K562 (cell line): ENCODE data around the gene SLC25A17. TPM values are rescaled to one million over a fixed set of nuclear protein-coding genes. Genes with fewer than 3 reads are reported as not detected.

Experiments used
- ATAC-seq: fragments of 200-7000 bp; cut with Tn5 transposase; 3 replicates; pipeline ENCODE4 v1.9.1; 2020; ENCODE audit warnings: moderate library complexity
- BruUV-seq: library from RNA; stranded (reverse); fragments of 400-500 nt; replicated peaks from 2 replicates; lab custom pipeline; 2021; lab: Mats Ljungman, UMichigan
- CTCF ChIA-PET: fragments of 300-600 bp; formaldehyde crosslinking; extraction: SDS; loops from one replicate; lab custom pipeline; 2021; ENCODE audit warnings: low intra/inter-chr PET ratio; lab: Yijun Ruan, JAX
- POLR2A ChIA-PET: fragments of 300-600, 350-650 bp; sonication (Branson Sonifier 250); formaldehyde crosslinking; extraction: SDS; loops from one replicate; lab custom pipeline; 2021; ENCODE audit warnings: antibody characterized with exemption, inconsistent platforms; lab: Yijun Ruan, JAX
- DNase-seq, 4 experiments: peaks; one replicate each; pipeline versions ENCODE4 v3.0.0 to v3.0.0-alpha.2; 2011 to 2018; ENCODE audit warnings: low spot score in 3 of 4, mixed read lengths in 3 of 4; ENCODE audit errors: extremely low read depth in 1 of 4
- FAIRE-seq: peaks from 2 replicates; lab custom pipeline; 2011; peaks lifted over from hg19 to GRCh38; lab: Jason Lieb, UNC
- H2AFZ ChIP-seq: 2 replicates; pipeline ENCODE4 v1.6.0; 2011; ENCODE audit warnings: low read depth, low read length, control low read depth, inconsistent platforms
- H3K27ac ChIP-seq: fragments of 200-600 bp; 3 replicates; pipeline ENCODE4 v1.8.0; 2011; ENCODE audit warnings: low read depth, mild to moderate bottlenecking, control low read depth, inconsistent platforms, low read length, moderate library complexity, mixed read lengths; ENCODE audit errors: extremely low read depth
- H3K27me3 ChIP-seq, 2 experiments: fragments of 300-600 bp in 1 of 2; 2 replicates in 1 of 2; 3 replicates in 1 of 2; pipeline versions ENCODE4 v1.6.0 to v1.8.0; 2011; ENCODE audit warnings: inconsistent platforms in 2 of 2, low read length in 2 of 2, mild to moderate bottlenecking in 1 of 2, mixed read lengths in 1 of 2, moderate library complexity in 1 of 2; ENCODE audit not compliant: control insufficient read depth in 2 of 2, insufficient read depth in 2 of 2
- H3K36me3 ChIP-seq: fragments of 300-600 bp; 3 replicates; pipeline ENCODE4 v1.8.0; 2011; ENCODE audit warnings: mild to moderate bottlenecking, low read length, inconsistent platforms; ENCODE audit not compliant: control insufficient read depth, insufficient read depth
- H3K4me1 ChIP-seq, 2 experiments: fragments of 200-600 bp in 1 of 2; replicated peaks in 1 of 2; 2 replicates in 1 of 2; 3 replicates in 1 of 2; pipeline versions ENCODE4 v1.5.1 to v1.8.0; 2011; ENCODE audit warnings: inconsistent platforms in 2 of 2, low read length in 2 of 2, mild to moderate bottlenecking in 1 of 2, mixed read lengths in 1 of 2, moderate library complexity in 1 of 2; ENCODE audit not compliant: control insufficient read depth in 2 of 2, insufficient read depth in 2 of 2
- H3K4me2 ChIP-seq: 2 replicates; pipeline ENCODE4 v1.6.1; 2011; ENCODE audit warnings: low read length, control low read depth, inconsistent platforms, mixed read lengths; ENCODE audit not compliant: insufficient read depth
- H3K4me3 ChIP-seq: fragments of 200-600 bp; sonication (generic), shearing (Covaris generic); 2 replicates; pipeline ENCODE4 v1.5.1; 2016; ENCODE audit warnings: control low read depth, inconsistent platforms
- H3K79me2 ChIP-seq: fragments of 200-600 bp; 3 replicates; pipeline ENCODE4 v1.8.0; 2011; ENCODE audit warnings: low read length, inconsistent platforms; ENCODE audit not compliant: control insufficient read depth, insufficient read depth
- H3K9ac ChIP-seq, 2 experiments: 2 replicates each; pipeline versions ENCODE4 v1.6.0 to v1.6.1; 2011; ENCODE audit warnings: low read depth in 2 of 2, low read length in 2 of 2, control low read depth in 1 of 2, inconsistent platforms in 1 of 2, mild to moderate bottlenecking in 1 of 2, mixed read lengths in 1 of 2; ENCODE audit not compliant: insufficient read depth in 1 of 2
- H3K9me1 ChIP-seq: one replicate; pipeline ENCODE4 v1.6.0; 2011; ENCODE audit warnings: inconsistent platforms, mild to moderate bottlenecking, low read length, moderate library complexity; ENCODE audit not compliant: control insufficient read depth, insufficient read depth
- H3K9me3 ChIP-seq: replicated peaks from 2 replicates; pipeline ENCODE4 v1.5.1; 2011; ENCODE audit warnings: low read depth, low read length, inconsistent platforms; ENCODE audit not compliant: control insufficient read depth, insufficient read depth
- H4K20me1 ChIP-seq: replicated peaks from 2 replicates; pipeline ENCODE4 v1.6.1; 2011; ENCODE audit warnings: low read length, inconsistent platforms, mixed read lengths; ENCODE audit not compliant: control insufficient read depth, insufficient read depth
- CEBPG ChIP-seq, 3 experiments: fragments of 200-800 bp in 1 of 3; sonication (Bioruptor generic) in 1 of 3; sonication (generic) in 1 of 3; formaldehyde crosslinking in 1 of 3; IDR thresholded peaks in 2 of 3; conservative IDR thresholded peaks in 1 of 3; 2 replicates each; pipeline versions ENCODE4 v1.6.1 to v1.8.0; 2016 to 2022; ENCODE audit warnings: missing compliant biosample characterization in 2 of 3, missing genetic modification characterization in 2 of 3, mild to moderate bottlenecking in 1 of 3, missing genetic modification reagents in 1 of 3
- CHD1 ChIP-seq: fragments of 200-600 bp; sonication (generic); IDR thresholded peaks from one replicate; pipeline ENCODE4 v1.6.1; 2012; ENCODE audit warnings: mild to moderate bottlenecking, moderate library complexity, low read length, inconsistent platforms
- CREB3 ChIP-seq: fragments of 450-650 bp; conservative IDR thresholded peaks from 2 replicates; pipeline ENCODE4 v1.6.1; 2016; ENCODE audit warnings: missing genetic modification characterization, low read depth, mild to moderate bottlenecking, missing compliant biosample characterization, moderate library complexity
- HNRNPUL1 ChIP-seq: fragments of 200-400 bp; formaldehyde crosslinking; IDR thresholded peaks from 2 replicates; pipeline ENCODE4 v1.6.1; 2017; ENCODE audit warnings: low read length
- JUNB ChIP-seq: fragments of 450-650 bp; formaldehyde crosslinking; conservative IDR thresholded peaks from 2 replicates; pipeline ENCODE4 v1.4.0; 2020; ENCODE audit warnings: mild to moderate bottlenecking
- NFE2 ChIP-seq: IDR thresholded peaks from 2 replicates; pipeline ENCODE4 v1.6.1; 2014; ENCODE audit warnings: antibody characterized with exemption, low read depth
- NFIC ChIP-seq: fragments of 450-650 bp; IDR thresholded peaks from 2 replicates; pipeline ENCODE4 v1.6.1; 2017; ENCODE audit warnings: mild to moderate bottlenecking, inconsistent platforms
- NR4A1 ChIP-seq, 2 experiments: fragments of 250-450 bp in 1 of 2; fragments of 450-650 bp in 1 of 2; sonication (Bioruptor Pico) in 1 of 2; IDR thresholded peaks; 2 replicates each; pipeline versions ENCODE4 v1.4.0 to v1.6.1; 2016 to 2020; ENCODE audit warnings: mild to moderate bottlenecking in 2 of 2, missing compliant biosample characterization in 1 of 2, missing genetic modification characterization in 1 of 2, moderate library complexity in 1 of 2
- PREB ChIP-seq: sonication (generic); formaldehyde crosslinking; IDR thresholded peaks from 2 replicates; pipeline ENCODE4 v1.8.1; 2023; ENCODE audit warnings: mild to moderate bottlenecking, missing genetic modification reagents
- RFX7 ChIP-seq: fragments of 250-450 bp; sonication (Bioruptor Pico); IDR thresholded peaks from 2 replicates; pipeline ENCODE4 v1.5.1; 2021; ENCODE audit warnings: mild to moderate bottlenecking
- SIN3A ChIP-seq, 2 experiments: fragments of 150-350 bp in 1 of 2; IDR thresholded peaks; 2 replicates each; pipeline ENCODE4 v1.6.1; 2011 to 2016; ENCODE audit warnings: borderline replicate concordance in 2 of 2, low read depth in 2 of 2, low read length in 2 of 2, mild to moderate bottlenecking in 2 of 2, moderate library complexity in 2 of 2; ENCODE audit not compliant: control insufficient read depth in 1 of 2
- SMAD3 ChIP-seq: fragments of 450-650 bp; formaldehyde crosslinking; conservative IDR thresholded peaks from 2 replicates; pipeline ENCODE4 v1.4.0; 2020; ENCODE audit warnings: mild to moderate bottlenecking
- SMARCC2 ChIP-seq: fragments of 450-650 bp; IDR thresholded peaks from 2 replicates; pipeline ENCODE4 v1.6.1; 2017; ENCODE audit warnings: antibody characterized with exemption, moderate library complexity, mild to moderate bottlenecking, low read depth
- SMARCE1 ChIP-seq: fragments of 450-650 bp; IDR thresholded peaks from 2 replicates; pipeline ENCODE4 v1.7.1; 2016; ENCODE audit warnings: mild to moderate bottlenecking
- SRSF1 ChIP-seq: fragments of 200-400 bp; formaldehyde crosslinking; IDR thresholded peaks from 2 replicates; pipeline ENCODE4 v1.6.1; 2017; ENCODE audit warnings: mild to moderate bottlenecking, low read depth, low read length, moderate library complexity
- TAF15 ChIP-seq: fragments of 200-400 bp; formaldehyde crosslinking; IDR thresholded peaks from 2 replicates; pipeline ENCODE4 v1.6.1; 2017; ENCODE audit warnings: mild to moderate bottlenecking, low read depth, low read length, moderate library complexity
- TBP ChIP-seq: optimal IDR thresholded peaks from 2 replicates; pipeline ENCODE3; 2011; ENCODE audit warnings: low read depth, low read length, improper control_type of control experiment
- ZFX ChIP-seq: sonication (generic); formaldehyde crosslinking; IDR thresholded peaks from 2 replicates; pipeline ENCODE4 v1.8.0; 2022; ENCODE audit warnings: mild to moderate bottlenecking, missing genetic modification reagents, moderate library complexity
- ZNF184 ChIP-seq: sonication (generic); formaldehyde crosslinking; IDR thresholded peaks from 2 replicates; pipeline ENCODE4 v1.5.0; 2020; ENCODE audit warnings: missing genetic modification reagents
- WGBS: fragments of 100-300 bp; shearing (Covaris generic); methylation state at CpG from one replicate; pipeline ENCODE4 v1.1.6; 2016; ENCODE audit warnings: low coverage, mixed read lengths; ENCODE audit not compliant: insufficient coverage; ENCODE audit errors: missing lambda C conversion rate; 5-methylcytosine and 5-hydroxymethylcytosine counted together
- in situ Hi-C: fragments of 300-500 bp; cut with MboI; formaldehyde crosslinking; loops from 4 replicates; pipeline ENCODE4 v1.15.0; 2018; ENCODE audit warnings: inconsistent platforms, mixed read lengths
- intact Hi-C: fragments of 100-400 bp; cut with micrococcal nuclease; formaldehyde crosslinking; loops from 2 replicates; pipeline ENCODE4 v1.14.2; 2022
- polyA plus RNA-seq, 8 experiments: library from polyadenylated mRNA; depleted of rRNA in 4 of 8; stranded (reverse) in 5 of 8; unstranded in 3 of 8; fragments of >200 nt; fragmentation: Nextera tagmentation in 2 of 8; fragmentation: Illumina TruSeq in 1 of 8; extraction: Ambion mirVana in 2 of 8; extraction: Trizol in 1 of 8; gene quantifications; 2 replicates each; pipeline versions ENCODE4 v1.2.1 to v1.2.3, GENCODE V29; 2011 to 2014; ENCODE audit warnings: inconsistent platforms in 1 of 8, missing spikeins in 1 of 8
- total RNA-seq, 7 experiments: library from RNA; depleted of rRNA in 6 of 7; stranded (reverse); fragments of >200 nt in 6 of 7; fragmentation: Illumina TruSeq in 2 of 7; extraction: Trizol in 2 of 7; gene quantifications; 2 replicates each; pipeline versions ENCODE4 v1.2.1 to v1.2.3, GENCODE V29; 2011 to 2021; ENCODE audit warnings: low replicate concordance in 1 of 7

The SLC25A17 gene
- total and polyA plus RNA-seq, 9 of the 15 experiments (the other 6 are each of a cell fraction or from before 2014, with no cell fraction given) = 32.6 to 136 (median 56.2) TPM

- TSS peak; percentile 35 for BruUV-seq
- TF ChIP-seq SIN3A (IDR thresholded peaks at IDR 0.05; ENCODE audit: borderline replicate concordance in 2 of 2, control insufficient read depth in 1 of 2, low read depth in 2 of 2, low read length in 2 of 2) (0 out of 4 replicates have a peak, but pooled peaks of 1 of the 2 experiments have one; percentile 49), JUNB (CRISPR knock-in tag) (no peak), SMARCE1 (peak; percentile 15; the same call in 1 of the 2 replicates), NFE2 (no peak), CHD1 (peak; percentile 27), HNRNPUL1 (no peak), ZFX (peak; percentile 37; the same call in 1 of the 2 replicates), TAF15 (no peak), NFIC (peak; percentile 78), SRSF1 (no peak), CREB3 (no peak), TBP (peak; percentile 27), RFX7 (CRISPR knock-in tag) (no peak), NR4A1 (CRISPR knock-in tag; IDR thresholded peaks at IDR 0.05) (no peak), NR4A1 (tag; IDR thresholded peaks at IDR 0.05) (no peak), SMARCC2 (no peak), PREB (no peak), SMAD3 (CRISPR knock-in tag) (no peak), ZNF184 (no peak), CEBPG (CRISPR knock-in tag; IDR thresholded peaks at IDR 0.05) (no peak), CEBPG (tag; conservative IDR thresholded peaks at IDR 0.05 in 1 of 2, IDR thresholded peaks at IDR 0.05 in 1 of 2) (no peak)
Observed at GRCh38 chr22:40855071-40855978, 36.2 kb upstream of the SLC25A17 start.

More at GRCh38 chr22:40855071-40855978, 36.2 kb upstream of the SLC25A17 start:
- CTCF ChIA-PET = no interaction called here
- H3K9me1 ChIP-seq = no peaks in the 10 kb centered on the region
- FAIRE-seq (no peak), ATAC-seq (peak; percentile 8), DNase-seq (peak in 1 of 4 experiments; percentile 47)
- no peak overlapping the region for H2AFZ ChIP-seq
- no peaks in the 10 kb centered on the region for H3K27me3 ChIP-seq
- WGBS = under 1% methylated on average over 19 of the region's 20 CpGs
- no peaks in the 10 kb centered on the region; the same call in 1 of the 2 replicates for H4K20me1 ChIP-seq
- peak overlapping the region; percentile 95 for H3K27ac ChIP-seq
- peaks cover 96% of the 10 kb centered on the region for H3K79me2 ChIP-seq
- peaks cover 7 to 10% of the 10 kb centered on the region in 2 experiments; a peak in 3 of 5 replicates for H3K4me1 ChIP-seq
- H3K9ac ChIP-seq = peak overlapping the region; percentile 91 to 94
- intact Hi-C loops (loop anchor here (5.0 kb wide), 1 partner anchor 38 kb away; the partner anchor contains the start of gene SLC25A17), in situ Hi-C loops (no loop called here)
- H3K36me3 ChIP-seq = peaks cover 41% of the 10 kb centered on the region
- POLR2A ChIA-PET = interaction anchor here (0.5 to 2.8 kb wide), 5 partner anchors 11 to 659 kb away, joined by 3 to 11 read pairs (median 3); no protein-coding TSS in a partner anchor
- peak overlapping the region; percentile 88 for H3K4me2 ChIP-seq
- H3K9me3 ChIP-seq = no peaks in the 10 kb centered on the region
- peak overlapping the region; percentile 88 for H3K4me3 ChIP-seq
